DMS153 (cell line): ENCODE measurements around the gene IL1R2.
A peak's percentile ranks its signal among the peaks of the same experiment; 100 is the strongest.

Experiments
- DNase-seq: peaks from one replicate; lab custom pipeline; 2025; lab: John Stamatoyannopoulos, UW

IL1R2 gene

GRCh38 chr2:101991721-101992145 lies at the start of gene IL1R2:
Gene IL1R2, plus strand, starts transcription at chr2:101991960. Its CDS starts 16,616 bp downstream, at chr2:102008576.
- DNase-seq, result no peak

GRCh38 chr2:101942851-101943250 lies 48.9 kb upstream of the IL1R2 start:
- no peak for DNase-seq

DNA sequence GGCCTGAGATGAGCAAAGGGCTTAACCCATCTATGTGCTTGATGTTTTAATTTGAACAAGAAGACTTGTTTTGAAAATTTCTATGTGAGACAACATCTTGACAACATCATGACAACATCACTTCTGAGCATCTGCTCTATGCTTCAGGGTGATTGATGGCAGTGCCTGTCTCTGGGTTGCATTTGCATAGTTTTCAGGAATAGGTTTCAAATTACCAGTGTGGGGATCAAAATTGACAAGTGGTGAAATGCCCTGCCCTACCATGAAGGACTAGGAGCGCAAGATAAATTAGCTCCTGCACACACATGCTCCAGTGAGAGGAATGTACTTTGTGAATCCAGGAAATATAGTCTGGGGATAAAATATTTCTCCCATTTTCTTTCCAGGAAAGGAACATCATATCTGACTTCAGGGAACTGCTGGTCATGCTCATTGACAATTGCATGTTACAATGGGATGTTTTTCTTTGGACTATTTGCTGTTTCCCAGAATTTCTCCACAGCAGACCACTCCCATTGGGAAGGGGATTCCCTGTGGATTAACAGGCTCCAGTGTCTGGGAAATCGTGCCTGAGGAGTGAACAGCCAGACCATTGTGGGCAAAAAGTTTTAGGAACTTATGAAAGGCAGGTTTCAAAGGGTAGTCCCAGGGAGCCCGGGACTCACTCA lies 45.3 kb upstream of the IL1R2 start:
- no peak for DNase-seq

GRCh38 chr2:101947374-101947773 lies 44.4 kb upstream of the IL1R2 start:
- DNase-seq, result no peak

DNA sequence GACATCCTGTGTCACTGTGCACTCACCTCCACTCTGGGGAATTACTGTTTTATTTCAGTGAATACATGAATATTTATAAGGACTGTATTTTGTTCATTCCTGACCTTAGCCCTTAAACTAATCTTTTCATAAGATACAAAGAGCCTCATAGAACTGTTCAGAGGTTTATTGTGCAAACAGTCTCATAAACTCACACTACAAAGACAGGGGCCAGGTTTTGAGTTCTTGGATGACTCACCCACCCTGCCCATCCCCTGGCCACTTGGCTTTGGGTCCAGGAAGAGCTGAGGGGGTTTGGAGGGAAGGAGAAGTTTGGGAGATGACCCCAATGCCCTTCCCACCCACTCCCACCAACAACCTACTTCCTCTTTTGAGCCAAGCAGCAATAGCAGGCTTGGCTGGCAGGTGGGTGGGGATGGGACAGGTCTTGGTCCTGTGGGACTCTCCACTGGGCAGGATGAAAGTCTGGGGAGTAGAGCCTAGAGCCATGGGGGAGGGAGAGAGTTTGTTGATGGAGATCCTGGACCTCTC lies 43.1 kb upstream of the IL1R2 start:
- no peak for DNase-seq

DNA sequence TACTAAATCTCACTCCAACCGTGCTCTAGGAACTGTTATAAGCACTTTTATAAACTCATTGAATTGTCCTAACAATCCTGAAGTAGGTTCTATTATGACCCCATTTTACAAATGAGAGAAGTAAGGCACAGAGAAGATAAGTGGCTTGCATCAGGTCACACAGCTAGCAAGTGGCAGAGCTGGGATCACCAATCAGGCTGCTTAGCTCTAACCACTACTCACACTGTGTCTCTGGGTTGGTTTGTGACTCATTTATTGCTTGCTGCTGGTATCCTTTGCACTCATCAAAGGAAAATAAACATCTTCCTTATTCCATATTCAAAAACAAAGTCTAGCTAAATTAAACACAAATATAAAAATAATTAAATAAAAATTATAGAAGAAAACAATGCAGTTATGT lies 42.5 kb upstream of the IL1R2 start:
- no peak for DNase-seq

- no peak for DNase-seq
These were observed 40.5 kb upstream of the IL1R2 start for GRCh38 chr2:101951296-101951695.

GRCh38 chr2:101952551-101952950 lies 39.2 kb upstream of the IL1R2 start:
- no peak for DNase-seq

DNA sequence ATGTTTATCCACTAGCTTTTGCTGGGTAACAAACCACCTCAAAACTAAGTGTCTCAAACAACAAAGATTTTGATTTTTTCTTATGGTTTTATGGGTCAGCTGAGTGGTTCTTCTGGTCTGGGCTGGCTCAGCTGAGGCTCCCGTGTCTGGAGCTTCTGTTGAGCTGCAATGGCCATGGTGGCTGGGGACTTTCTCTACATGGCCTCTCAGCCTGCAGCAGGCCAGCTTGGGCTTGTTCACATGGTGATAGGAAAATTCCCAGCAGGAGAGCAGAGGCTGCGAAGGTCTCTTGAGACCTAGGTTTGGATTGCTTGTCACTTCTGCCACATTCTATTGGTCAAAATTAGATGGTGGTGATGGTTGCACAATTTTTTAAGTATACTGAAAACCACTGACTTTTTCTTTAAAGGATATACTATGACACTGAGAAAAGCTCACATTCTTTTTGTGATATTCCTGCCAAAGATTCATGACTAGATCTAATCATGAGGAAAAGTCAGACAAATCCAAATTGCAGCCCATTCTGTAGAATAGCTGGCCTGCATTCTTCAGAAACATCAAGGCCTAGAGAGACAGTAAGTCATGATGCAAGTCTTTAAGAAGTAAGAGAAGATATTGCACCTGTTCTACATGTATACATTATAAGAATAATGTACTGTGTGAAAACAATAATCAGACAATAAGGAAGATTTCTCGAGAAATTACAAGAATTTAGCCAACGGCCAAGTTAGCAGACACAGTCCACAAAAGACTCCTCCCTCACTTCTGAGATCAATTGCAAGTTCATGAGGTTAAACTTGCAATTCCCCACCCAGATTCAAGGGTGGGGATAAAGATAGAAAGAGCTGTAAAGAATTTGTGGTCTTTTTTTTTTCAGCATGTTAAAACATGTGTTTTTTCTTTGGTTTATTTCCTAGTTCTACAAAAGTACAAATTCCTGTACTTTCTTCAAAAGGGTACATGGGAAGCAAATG lies 35.0 kb upstream of the IL1R2 start:
- no peak for DNase-seq

DNA sequence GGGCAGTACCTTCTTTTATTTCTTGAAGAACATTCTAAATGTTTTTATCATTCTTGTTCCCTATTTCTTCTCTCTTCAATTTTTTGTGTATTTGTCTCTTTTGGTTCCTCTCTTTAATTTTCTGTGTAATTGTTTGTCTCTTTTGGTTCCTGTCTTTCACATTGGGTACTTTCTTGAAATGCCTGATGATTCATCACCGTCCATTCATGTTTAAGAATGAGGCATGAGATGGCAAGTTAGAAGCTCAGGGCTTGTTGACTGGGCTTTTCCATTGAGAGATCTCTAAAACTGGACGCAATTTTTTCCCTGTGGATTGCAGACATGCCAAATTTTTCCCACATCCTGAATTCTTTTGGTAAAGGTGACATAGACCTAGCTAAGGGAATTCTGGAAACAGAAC lies 33.7 kb upstream of the IL1R2 start:
- DNase-seq, result no peak

GRCh38 chr2:101960819-101961337 lies 30.9 kb upstream of the IL1R2 start:
- no peak for DNase-seq

DNA sequence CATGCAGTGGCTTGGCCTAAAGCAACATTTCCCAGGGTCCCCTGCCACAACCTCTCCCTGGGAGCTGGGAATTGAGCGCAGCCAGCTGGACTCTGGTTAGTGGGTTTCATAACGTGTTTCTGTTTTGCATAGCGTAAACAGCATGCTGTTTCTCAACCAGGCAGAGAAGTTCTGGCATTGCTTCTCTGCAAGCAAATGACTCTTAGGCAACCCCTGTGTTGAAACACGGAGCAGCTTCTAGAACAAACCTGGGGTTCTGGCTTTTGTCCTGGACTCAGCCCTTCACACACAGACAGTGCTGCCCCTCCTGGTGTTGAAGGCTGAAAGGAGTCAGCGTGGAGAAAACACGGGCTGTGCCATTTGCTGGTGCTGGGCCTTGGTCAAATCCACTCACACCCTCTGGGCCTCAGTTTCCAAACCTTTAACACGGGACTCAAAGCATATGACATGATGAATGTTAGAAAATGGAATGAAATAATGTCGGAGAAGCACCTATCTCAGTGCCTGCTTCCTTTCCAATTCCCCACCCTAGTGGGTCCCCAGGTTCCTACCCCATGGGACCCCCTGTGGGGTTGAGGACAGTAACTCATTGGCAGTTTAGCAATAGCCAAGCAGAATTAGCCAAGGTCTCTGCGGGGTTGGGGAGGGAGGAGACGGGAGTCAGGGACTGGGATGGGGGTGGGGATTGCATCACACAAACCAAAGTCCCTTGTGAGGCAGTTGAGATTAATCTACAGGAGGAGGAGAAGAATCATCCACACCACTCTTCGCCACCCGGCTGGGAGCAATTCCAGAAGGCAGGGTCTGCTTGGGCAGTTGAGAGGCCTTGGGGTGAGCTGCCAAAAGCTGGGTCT lies 30.2 kb upstream of the IL1R2 start:
- DNase-seq, result no peak

DNA sequence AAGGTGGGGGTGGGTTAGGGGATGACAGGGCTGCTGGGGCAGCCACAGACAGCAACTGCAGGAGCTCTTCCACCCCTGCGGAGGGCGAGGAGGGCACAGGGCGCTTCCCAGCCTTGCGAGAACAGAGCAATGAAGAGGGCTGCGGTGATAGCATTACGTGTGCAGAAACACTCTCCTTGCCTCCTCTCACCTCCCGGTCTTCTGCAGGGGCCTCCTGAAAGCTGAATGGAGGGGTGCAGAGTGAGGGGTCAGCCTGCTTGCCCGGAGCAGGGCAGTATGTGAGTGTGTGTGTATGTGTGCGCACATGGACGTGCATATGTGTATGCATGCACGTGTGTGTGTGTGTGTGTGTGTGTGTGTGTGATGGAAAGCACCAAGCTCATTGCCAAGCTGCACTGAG lies 29.5 kb upstream of the IL1R2 start:
- DNase-seq, result no peak

- DNase-seq, result no peak
These were observed 28.6 kb upstream of the IL1R2 start for GRCh38 chr2:101963198-101963597.

- DNase-seq, result peak; percentile 69
These were observed 23.8 kb upstream of the IL1R2 start for GRCh38 chr2:101967826-101968513.

- no peak for DNase-seq
These were observed 22.0 kb upstream of the IL1R2 start for GRCh38 chr2:101969723-101970122.

GRCh38 chr2:101970901-101971300 lies 20.9 kb upstream of the IL1R2 start:
- no peak for DNase-seq

DNA sequence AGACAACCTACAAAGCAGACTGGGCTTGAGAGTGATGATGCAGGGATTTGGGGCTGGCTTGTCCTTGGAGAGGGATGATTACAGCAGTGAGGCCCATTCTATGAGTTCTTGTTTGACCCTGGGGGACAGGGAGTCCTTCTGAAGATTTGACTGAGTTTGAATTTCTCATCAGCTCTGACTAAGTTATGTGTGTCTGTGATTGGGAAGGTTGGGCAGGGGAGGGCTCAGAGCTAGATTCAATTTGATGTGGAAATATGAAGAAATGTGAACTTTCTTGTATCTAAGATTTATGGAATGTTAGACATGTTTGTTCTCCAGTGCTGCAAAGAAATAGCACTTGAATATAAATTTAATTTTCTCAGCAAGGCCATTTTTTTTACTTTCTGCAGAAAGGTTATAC lies 19.9 kb upstream of the IL1R2 start:
- DNase-seq, result no peak

GRCh38 chr2:101972621-101973434 lies 18.9 kb upstream of the IL1R2 start:
- DNase-seq, result no peak

GRCh38 chr2:101974663-101975062 lies 17.1 kb upstream of the IL1R2 start:
- no peak for DNase-seq
